Cardiac muscle cell (in vitro differentiated cells and primary cell): Measurements from ENCODE around the gene ZDHHC20. TPM values are rescaled to one million over a fixed set of nuclear protein-coding genes. Genes with fewer than 3 reads are reported as not detected.

ENCODE experiments used
- DNase-seq, 2 donors: peaks; one replicate each; pipeline versions ENCODE4 v3.0.0 to v3.0.0-alpha.2; 2010 to 2017; ENCODE audit warnings: low read depth in 1 of 2, low spot score in 1 of 2
- H3K27ac ChIP-seq: fragments of 200-600 bp; sonication (generic); 2 replicates; pipeline ENCODE4 v1.5.1; 2016
- H3K27me3 ChIP-seq: fragments of 200-600 bp; sonication (generic); 2 replicates; pipeline ENCODE4 v1.6.0; 2016; ENCODE audit warnings: control low read depth
- H3K36me3 ChIP-seq: fragments of 200-600 bp; sonication (generic); 2 replicates; pipeline ENCODE4 v1.5.1; 2016; ENCODE audit warnings: control low read depth
- H3K4me1 ChIP-seq: fragments of 200-600 bp; sonication (generic); 2 replicates; pipeline ENCODE4 v1.8.1; 2017; ENCODE audit warnings: low read depth, mild to moderate bottlenecking, mixed run types
- H3K4me3 ChIP-seq: fragments of 200-600 bp; sonication (generic); 2 replicates; pipeline ENCODE4 v1.5.1; 2016; ENCODE audit warnings: mild to moderate bottlenecking
- H3K9me3 ChIP-seq: fragments of 200-600 bp; sonication (generic); 2 replicates; pipeline ENCODE4 v1.5.1; 2017; ENCODE audit warnings: low read depth, mild to moderate bottlenecking, control low read depth
- CTCF ChIP-seq: IDR thresholded peaks from 2 replicates; pipeline ENCODE4 v1.5.1; 2012; ENCODE audit warnings: low read depth, mild to moderate bottlenecking, low read length
- polyA plus RNA-seq: library from polyadenylated mRNA; unstranded; fragments of >200 nt; fragmentation: Nextera tagmentation; extraction: Ambion mirVana; gene quantifications from 2 replicates; pipeline ENCODE4 v1.2.1, GENCODE V29; 2016
- total RNA-seq: library from RNA; depleted of rRNA; stranded (reverse); fragments of >200 nt; gene quantifications from 2 replicates; pipeline ENCODE4 v1.2.3, GENCODE V29; 2016

ZDHHC20 gene
- total and polyA plus RNA-seq, 2 experiments from 2014 or later: 28.8 to 38.5 TPM

GRCh38 chr13:21481359-21481758, 22.3 kb upstream of the ZDHHC20 start:
- no peak overlapping the region for H3K27ac ChIP-seq
- TF ChIP-seq CTCF: no peak
- H3K9me3 ChIP-seq: no peaks in the 10 kb centered on the region
- no peaks in the 10 kb centered on the region for H3K27me3 ChIP-seq
- H3K4me3 ChIP-seq: no peak overlapping the region
- DNase-seq: no peak
- H3K4me1 ChIP-seq: peaks cover 6% of the 10 kb centered on the region
- H3K36me3 ChIP-seq: no peaks in the 10 kb centered on the region

GRCh38 chr13:21478881-21479808, 20.0 kb upstream of the ZDHHC20 start:
- peaks cover 6% of the 10 kb centered on the region for H3K4me1 ChIP-seq
- no peak overlapping the region for H3K4me3 ChIP-seq
- TF ChIP-seq CTCF: peak; percentile 44
- H3K9me3 ChIP-seq: no peaks in the 10 kb centered on the region
- no peaks in the 10 kb centered on the region for H3K36me3 ChIP-seq
- no peaks in the 10 kb centered on the region for H3K27me3 ChIP-seq
- H3K27ac ChIP-seq: no peak overlapping the region
- peak; percentile 79 to 86 for DNase-seq

- Histone ChIP-seq H3K27ac (no peak overlapping the region), H3K36me3 (no peaks in the 10 kb centered on the region), H3K4me3 (no peak overlapping the region), H3K27me3 (no peaks in the 10 kb centered on the region), H3K9me3 (no peaks in the 10 kb centered on the region), H3K4me1 (peaks cover 3% of the 10 kb centered on the region)
- peak; percentile 80 to 93 for DNase-seq
- TF ChIP-seq CTCF: peak; percentile 99
Observed at GRCh38 chr13:21476893-21477472, 17.9 kb upstream of the ZDHHC20 start.

GRCh38 chr13:21475115-21475514, 16.0 kb upstream of the ZDHHC20 start:
- H3K9me3 ChIP-seq: no peaks in the 10 kb centered on the region
- no peaks in the 10 kb centered on the region for H3K36me3 ChIP-seq
- H3K27me3 ChIP-seq: no peaks in the 10 kb centered on the region
- no peak overlapping the region for H3K4me3 ChIP-seq
- no peaks in the 10 kb centered on the region for H3K4me1 ChIP-seq
- no peak overlapping the region for H3K27ac ChIP-seq
- DNase-seq: no peak
- no peak for TF ChIP-seq CTCF

- Histone ChIP-seq H3K27ac (no peak overlapping the region), H3K9me3 (no peaks in the 10 kb centered on the region), H3K27me3 (no peaks in the 10 kb centered on the region), H3K4me1 (no peaks in the 10 kb centered on the region), H3K36me3 (no peaks in the 10 kb centered on the region), H3K4me3 (no peak overlapping the region)
- TF ChIP-seq CTCF: no peak
- DNase-seq: no peak
Observed at GRCh38 chr13:21470785-21471184, 11.7 kb upstream of the ZDHHC20 start.
